ENCODE measurements around the gene SYT1.

- no peak for TF ChIP-seq CTCF (IDR thresholded peaks at IDR 0.05)
- no peak for TF ChIP-seq ZFX (IDR thresholded peaks at IDR 0.05; ENCODE audit: borderline replicate concordance)
Measured at GRCh38 chr12:79415321-79415720, 550.7 kb downstream of the SYT1 start.

All from 22Rv1 (cell line).